Muscle layer of duodenum (tissue), 2 donors: ENCODE measurements around the gene C17orf67.

Experiments used
- H3K27ac ChIP-seq: one replicate; pipeline ENCODE4 v1.7.0; 2013; ENCODE audit warnings: mild to moderate bottlenecking, low read length
- H3K27me3 ChIP-seq: one replicate; pipeline ENCODE4 v1.7.0; 2013; ENCODE audit warnings: low read depth, mild to moderate bottlenecking, control low read depth, low read length
- H3K36me3 ChIP-seq, 2 donors: one replicate each; pipeline ENCODE4 v1.7.0; 2013; ENCODE audit warnings: low read length in 2 of 2, control low read depth in 1 of 2, mild to moderate bottlenecking in 1 of 2; ENCODE audit not compliant: insufficient read depth in 2 of 2, control insufficient read depth in 1 of 2
- H3K4me1 ChIP-seq, 2 donors: one replicate each; pipeline ENCODE4 v1.7.0; 2013; ENCODE audit warnings: low read length in 2 of 2, mild to moderate bottlenecking in 2 of 2, control low read depth in 1 of 2, moderate library complexity in 1 of 2; ENCODE audit not compliant: insufficient read depth in 2 of 2, control insufficient read depth in 1 of 2
- H3K4me3 ChIP-seq, 2 donors: one replicate each; pipeline ENCODE4 v1.7.0; 2013; ENCODE audit warnings: low read length in 2 of 2, low read depth in 1 of 2, mild to moderate bottlenecking in 1 of 2
- H3K9me3 ChIP-seq, 2 donors: one replicate each; pipeline ENCODE4 v1.7.0; 2013; ENCODE audit warnings: low read length in 2 of 2, control low read depth in 1 of 2, mild to moderate bottlenecking in 1 of 2; ENCODE audit not compliant: control insufficient read depth in 1 of 2
- donor health status: healthy.

C17orf67 gene

GRCh38 chr17:56833057-56833808 lies 487 bp downstream of the C17orf67 start:
- peak overlapping the region; percentile 62 to 86 for H3K4me3 ChIP-seq
- no peaks in the 10 kb centered on the region for H3K36me3 ChIP-seq
- H3K27me3 ChIP-seq: no peaks in the 10 kb centered on the region
- no peaks in the 10 kb centered on the region for H3K9me3 ChIP-seq
- peaks cover 6 to 47% of the 10 kb centered on the region in 2 donors for H3K4me1 ChIP-seq
- H3K27ac ChIP-seq: peak overlapping the region; percentile 30

GRCh38 chr17:56832446-56832845 lies 1.3 kb downstream of the C17orf67 start:
- no peaks in the 10 kb centered on the region for H3K9me3 ChIP-seq
- peak overlapping the region; percentile 62 to 86 for H3K4me3 ChIP-seq
- no peaks in the 10 kb centered on the region for H3K36me3 ChIP-seq
- peaks cover 6 to 40% of the 10 kb centered on the region in 2 donors for H3K4me1 ChIP-seq
- H3K27me3 ChIP-seq: no peaks in the 10 kb centered on the region
- H3K27ac ChIP-seq: no peak overlapping the region

GRCh38 chr17:56831369-56832095 lies 2.2 kb downstream of the C17orf67 start:
- no peak overlapping the region for H3K27ac ChIP-seq

GRCh38 chr17:56830726-56831368 lies 2.9 kb downstream of the C17orf67 start:
- Histone ChIP-seq H3K4me1 (peaks cover 10 to 24% of the 10 kb centered on the region in 2 donors), H3K9me3 (no peaks in the 10 kb centered on the region), H3K27ac (no peak overlapping the region), H3K4me3 (no peak overlapping the region), H3K36me3 (no peaks in the 10 kb centered on the region), H3K27me3 (no peaks in the 10 kb centered on the region)

More at GRCh38 chr17:56831369-56832095, 2.2 kb downstream of the C17orf67 start:
- Histone ChIP-seq H3K9me3 (no peaks in the 10 kb centered on the region), H3K27me3 (no peaks in the 10 kb centered on the region), H3K36me3 (no peaks in the 10 kb centered on the region), H3K4me3 (no peak overlapping the region), H3K4me1 (peaks cover 9 to 31% of the 10 kb centered on the region in 2 donors)

GRCh38 chr17:56826611-56827414 lies 6.9 kb downstream of the C17orf67 start:
- H3K36me3 ChIP-seq: no peaks in the 10 kb centered on the region
- no peak overlapping the region for H3K27ac ChIP-seq
- no peak overlapping the region for H3K4me3 ChIP-seq
- H3K27me3 ChIP-seq: no peaks in the 10 kb centered on the region
- no peaks in the 10 kb centered on the region for H3K9me3 ChIP-seq
- peaks cover 0 to 4% of the 10 kb centered on the region in 2 donors for H3K4me1 ChIP-seq

GRCh38 chr17:56824503-56824902 lies 9.2 kb downstream of the C17orf67 start:
- Histone ChIP-seq H3K9me3 (no peaks in the 10 kb centered on the region), H3K27ac (no peak overlapping the region), H3K4me1 (peaks cover 0 to 4% of the 10 kb centered on the region in 2 donors), H3K27me3 (no peaks in the 10 kb centered on the region), H3K36me3 (no peaks in the 10 kb centered on the region), H3K4me3 (no peak overlapping the region)

- no peaks in the 10 kb centered on the region for H3K9me3 ChIP-seq
- H3K4me3 ChIP-seq: no peak overlapping the region
- no peak overlapping the region for H3K27ac ChIP-seq
- peaks cover 0 to 4% of the 10 kb centered on the region in 2 donors for H3K4me1 ChIP-seq
- no peaks in the 10 kb centered on the region for H3K36me3 ChIP-seq
- H3K27me3 ChIP-seq: no peaks in the 10 kb centered on the region
Measured at GRCh38 chr17:56823848-56824247, 9.9 kb downstream of the C17orf67 start.

- Histone ChIP-seq H3K4me3 (no peak overlapping the region), H3K9me3 (no peaks in the 10 kb centered on the region), H3K27me3 (no peaks in the 10 kb centered on the region), H3K27ac (no peak overlapping the region), H3K36me3 (no peaks in the 10 kb centered on the region), H3K4me1 (peaks cover 0 to 4% of the 10 kb centered on the region in 2 donors)
Measured at GRCh38 chr17:56822725-56823124, 11.0 kb downstream of the C17orf67 start.

- Histone ChIP-seq H3K4me1 (peaks cover 0 to 4% of the 10 kb centered on the region in 2 donors), H3K4me3 (no peak overlapping the region), H3K36me3 (no peaks in the 10 kb centered on the region), H3K27ac (no peak overlapping the region), H3K9me3 (no peaks in the 10 kb centered on the region), H3K27me3 (no peaks in the 10 kb centered on the region)
Measured at GRCh38 chr17:56821847-56822534, 11.7 kb downstream of the C17orf67 start.

- Histone ChIP-seq H3K27ac (no peak overlapping the region), H3K9me3 (no peaks in the 10 kb centered on the region), H3K4me3 (no peak overlapping the region), H3K27me3 (no peaks in the 10 kb centered on the region), H3K36me3 (no peaks in the 10 kb centered on the region), H3K4me1 (no peaks in the 10 kb centered on the region)
Measured at GRCh38 chr17:56820207-56820606, 13.5 kb downstream of the C17orf67 start.
